ENCODE results near the gene SPSB2. TPM values are rescaled to one million over a fixed set of nuclear protein-coding genes. Genes with fewer than 3 reads are reported as not detected.

SPSB2 gene
- polyA plus RNA-seq, 1 of the 3 experiments (the other 2 are of a cell fraction): 16.9 TPM

DNA sequence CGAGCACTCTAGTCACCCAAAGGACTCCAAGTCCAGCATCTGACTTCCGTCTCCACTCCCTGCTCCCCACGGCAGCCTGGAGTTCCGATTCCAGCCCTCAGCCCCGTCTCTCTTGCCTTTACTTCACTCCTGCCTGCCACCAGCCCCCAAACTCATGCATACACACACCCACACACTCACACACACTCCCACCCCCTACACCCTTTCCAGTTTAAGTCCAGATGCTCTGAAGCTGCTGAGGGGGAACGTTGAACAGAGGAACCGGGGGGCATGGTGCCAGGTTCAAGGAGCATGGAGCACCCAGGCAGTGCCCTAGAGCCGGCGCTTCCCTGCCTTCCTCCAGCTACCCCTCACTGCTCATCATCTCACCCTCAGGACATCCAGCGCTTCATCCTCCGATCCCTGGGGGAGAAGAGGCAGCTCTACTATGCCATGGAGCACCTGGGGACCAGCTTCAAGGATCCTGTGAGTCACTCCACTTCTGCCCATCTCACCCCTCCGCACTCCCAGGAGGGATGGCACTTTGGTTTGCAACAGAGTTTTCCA is 41.6 kb downstream of the SPSB2 start:
- Histone ChIP-seq H3K79me2 (ENCODE audit: insufficient read depth) (peaks cover 31% of the 10 kb centered on the region), H4K20me1 (ENCODE audit: insufficient read depth) (0 out of 2 replicates have a peak, but pooled peaks cover 11% of the 10 kb centered on the region), H2AFZ (ENCODE audit: low read depth) (no peak overlapping the region), H3K36me3 (replicated peaks in 1 of 2; ENCODE audit: control insufficient read depth in 1 of 2, insufficient read depth in 2 of 2, low read length in 1 of 2) (peaks cover 32 to 40% of the 10 kb centered on the region in 2 experiments), H3F3A (replicated peaks; ENCODE audit: insufficient read depth) (peaks cover 4% of the 10 kb centered on the region), H3K9ac (no peak overlapping the region), H3K9me2 (no peaks in the 10 kb centered on the region), H3K4me1 (ENCODE audit: control insufficient read depth in 1 of 2, insufficient read depth in 2 of 2, low read depth in 1 of 2, low read length in 1 of 2) (peaks cover 5 to 23% of the 10 kb centered on the region in 2 experiments; a peak in 2 of 4 replicates), H3K27me3 (ENCODE audit: insufficient read depth) (no peaks in the 10 kb centered on the region), H3K27ac (ENCODE audit: low read depth in 2 of 2, low read length in 1 of 2) (no peak overlapping the region), H3K9me3 (no peaks in the 10 kb centered on the region), H3K4me3 (ENCODE audit: low read depth in 2 of 2, low read length in 1 of 2) (no peak overlapping the region), H3K4me2 (no peak overlapping the region)
- ChIA-PET CTCF (interaction anchor here (0.7 to 14.1 kb wide), 6 partner anchors 16 to 229 kb away, joined by 3 to 246 read pairs (median 3); partner anchors contain the start of genes CDCA3, GNB3, MLF2 and USP5), POLR2A (interaction anchor here (2.0 to 4.0 kb wide), 2 partner anchors 21 kb away, joined by 5 to 25 read pairs; partner anchors contain the start of genes CDCA3 and USP5)
- WGBS (ENCODE audit: low lambda C conversion rate): 96% methylated on average over 12 of the region's 12 CpGs
- TF ChIP-seq FOXM1 (IDR thresholded peaks at IDR 0.05; ENCODE audit: low read depth): no peak
- TF ChIP-seq, protein P1, sequence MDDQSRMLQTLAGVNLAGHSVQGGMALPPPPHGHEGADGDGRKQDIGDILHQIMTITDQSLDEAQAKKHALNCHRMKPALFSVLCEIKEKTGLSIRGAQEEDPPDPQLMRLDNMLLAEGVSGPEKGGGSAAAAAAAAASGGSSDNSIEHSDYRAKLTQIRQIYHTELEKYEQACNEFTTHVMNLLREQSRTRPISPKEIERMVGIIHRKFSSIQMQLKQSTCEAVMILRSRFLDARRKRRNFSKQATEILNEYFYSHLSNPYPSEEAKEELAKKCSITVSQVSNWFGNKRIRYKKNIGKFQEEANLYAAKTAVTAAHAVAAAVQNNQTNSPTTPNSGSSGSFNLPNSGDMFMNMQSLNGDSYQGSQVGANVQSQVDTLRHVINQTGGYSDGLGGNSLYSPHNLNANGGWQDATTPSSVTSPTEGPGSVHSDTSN (IDR thresholded peaks at IDR 0.05): no peak
- DNase-seq: no peak

GRCh38 chr12:6830999-6831398 is 42.1 kb downstream of the SPSB2 start:
- Histone ChIP-seq H3K4me3 (ENCODE audit: low read depth in 2 of 2, low read length in 1 of 2) (no peak overlapping the region), H3K9me3 (no peaks in the 10 kb centered on the region), H3K4me1 (ENCODE audit: control insufficient read depth in 1 of 2, insufficient read depth in 2 of 2, low read depth in 1 of 2, low read length in 1 of 2) (peaks cover 5 to 23% of the 10 kb centered on the region in 2 experiments; a peak in 2 of 4 replicates), H3K4me2 (no peak overlapping the region), H3K79me2 (ENCODE audit: insufficient read depth) (peaks cover 31% of the 10 kb centered on the region), H2AFZ (ENCODE audit: low read depth) (no peak overlapping the region), H4K20me1 (ENCODE audit: insufficient read depth) (0 out of 2 replicates have a peak, but pooled peaks cover 8% of the 10 kb centered on the region), H3K9me2 (no peaks in the 10 kb centered on the region), H3K27ac (ENCODE audit: low read depth in 2 of 2, low read length in 1 of 2) (no peak overlapping the region), H3K36me3 (replicated peaks in 1 of 2; ENCODE audit: control insufficient read depth in 1 of 2, insufficient read depth in 2 of 2, low read length in 1 of 2) (peaks cover 28 to 38% of the 10 kb centered on the region in 2 experiments), H3F3A (replicated peaks; ENCODE audit: insufficient read depth) (peaks cover 5% of the 10 kb centered on the region), H3K27me3 (ENCODE audit: insufficient read depth) (no peaks in the 10 kb centered on the region), H3K9ac (no peak overlapping the region)
- ChIA-PET CTCF (interaction anchor here (0.9 to 14.1 kb wide), 6 partner anchors 17 to 77 kb away, joined by 3 to 246 read pairs (median 46); partner anchors contain the start of genes CDCA3, GNB3, MLF2 and PTMS), POLR2A (interaction anchor here (4.0 kb wide), 1 partner anchor 21 kb away, joined by 25 read pairs; the partner anchor contains the start of genes CDCA3 and USP5)
- DNase-seq: no peak
- TF ChIP-seq ELF1 (IDR thresholded peaks at IDR 0.05) (no peak), YY1 (IDR thresholded peaks at IDR 0.05; ENCODE audit: low read depth) (no peak), USF1 (IDR thresholded peaks at IDR 0.05; ENCODE audit: borderline replicate concordance, low read depth) (no peak)
- 100% methylated on average over 2 of the region's 6 CpGs for WGBS (ENCODE audit: low lambda C conversion rate)

DNA sequence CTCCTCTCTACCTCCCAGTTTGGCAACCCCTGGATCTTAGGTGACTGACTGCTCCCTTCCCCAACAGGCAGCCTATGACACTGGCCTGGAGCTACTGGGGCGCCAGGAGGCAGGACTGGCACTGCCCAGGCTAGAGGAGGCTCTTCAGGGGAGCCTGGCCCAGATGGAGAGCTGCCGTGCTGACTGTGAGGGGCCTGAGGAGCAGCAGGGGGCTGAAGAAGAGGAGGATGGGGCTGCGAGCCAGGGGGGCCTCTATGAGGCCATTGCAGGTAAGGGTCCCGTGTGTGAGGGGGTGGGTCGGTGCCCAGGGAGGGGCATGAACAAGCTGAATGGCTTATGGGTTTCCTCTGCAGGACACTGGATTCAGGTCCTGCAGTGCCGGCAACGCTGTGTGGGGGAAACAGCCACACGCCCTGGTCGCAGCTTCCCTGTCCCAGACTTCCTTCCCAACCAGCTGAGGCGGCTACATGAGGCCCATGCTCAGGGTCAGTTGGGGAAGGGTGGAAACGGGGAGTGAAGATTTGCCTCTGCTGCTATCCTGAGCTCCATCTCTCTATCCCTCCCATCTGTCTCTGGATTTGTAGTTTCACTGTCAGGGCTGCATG is 42.7 kb downstream of the SPSB2 start:
- CTCF ChIA-PET: interaction anchor here (0.6 to 14.1 kb wide), 10 partner anchors 14 to 106 kb away, joined by 3 to 246 read pairs (median 4); partner anchors contain the start of genes CDCA3, COPS7A, GNB3 and MLF2
- TF ChIP-seq YY1 (IDR thresholded peaks at IDR 0.05; ENCODE audit: low read depth) (no peak), NFIC (IDR thresholded peaks at IDR 0.05; ENCODE audit: borderline replicate concordance) (no peak), TEAD4 (IDR thresholded peaks at IDR 0.05; ENCODE audit: borderline replicate concordance, insufficient read depth) (no peak), NRF1 (IDR thresholded peaks at IDR 0.05; ENCODE audit: low read depth, low read length) (no peak), TCF12 (IDR thresholded peaks at IDR 0.05) (no peak)
- TF ChIP-seq, protein P2, sequence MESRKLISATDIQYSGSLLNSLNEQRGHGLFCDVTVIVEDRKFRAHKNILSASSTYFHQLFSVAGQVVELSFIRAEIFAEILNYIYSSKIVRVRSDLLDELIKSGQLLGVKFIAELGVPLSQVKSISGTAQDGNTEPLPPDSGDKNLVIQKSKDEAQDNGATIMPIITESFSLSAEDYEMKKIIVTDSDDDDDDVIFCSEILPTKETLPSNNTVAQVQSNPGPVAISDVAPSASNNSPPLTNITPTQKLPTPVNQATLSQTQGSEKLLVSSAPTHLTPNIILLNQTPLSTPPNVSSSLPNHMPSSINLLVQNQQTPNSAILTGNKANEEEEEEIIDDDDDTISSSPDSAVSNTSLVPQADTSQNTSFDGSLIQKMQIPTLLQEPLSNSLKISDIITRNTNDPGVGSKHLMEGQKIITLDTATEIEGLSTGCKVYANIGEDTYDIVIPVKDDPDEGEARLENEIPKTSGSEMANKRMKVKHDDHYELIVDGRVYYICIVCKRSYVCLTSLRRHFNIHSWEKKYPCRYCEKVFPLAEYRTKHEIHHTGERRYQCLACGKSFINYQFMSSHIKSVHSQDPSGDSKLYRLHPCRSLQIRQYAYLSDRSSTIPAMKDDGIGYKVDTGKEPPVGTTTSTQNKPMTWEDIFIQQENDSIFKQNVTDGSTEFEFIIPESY (IDR thresholded peaks at IDR 0.05; ENCODE audit: borderline replicate concordance, low read depth): no peak
- TF ChIP-seq, protein P3, sequence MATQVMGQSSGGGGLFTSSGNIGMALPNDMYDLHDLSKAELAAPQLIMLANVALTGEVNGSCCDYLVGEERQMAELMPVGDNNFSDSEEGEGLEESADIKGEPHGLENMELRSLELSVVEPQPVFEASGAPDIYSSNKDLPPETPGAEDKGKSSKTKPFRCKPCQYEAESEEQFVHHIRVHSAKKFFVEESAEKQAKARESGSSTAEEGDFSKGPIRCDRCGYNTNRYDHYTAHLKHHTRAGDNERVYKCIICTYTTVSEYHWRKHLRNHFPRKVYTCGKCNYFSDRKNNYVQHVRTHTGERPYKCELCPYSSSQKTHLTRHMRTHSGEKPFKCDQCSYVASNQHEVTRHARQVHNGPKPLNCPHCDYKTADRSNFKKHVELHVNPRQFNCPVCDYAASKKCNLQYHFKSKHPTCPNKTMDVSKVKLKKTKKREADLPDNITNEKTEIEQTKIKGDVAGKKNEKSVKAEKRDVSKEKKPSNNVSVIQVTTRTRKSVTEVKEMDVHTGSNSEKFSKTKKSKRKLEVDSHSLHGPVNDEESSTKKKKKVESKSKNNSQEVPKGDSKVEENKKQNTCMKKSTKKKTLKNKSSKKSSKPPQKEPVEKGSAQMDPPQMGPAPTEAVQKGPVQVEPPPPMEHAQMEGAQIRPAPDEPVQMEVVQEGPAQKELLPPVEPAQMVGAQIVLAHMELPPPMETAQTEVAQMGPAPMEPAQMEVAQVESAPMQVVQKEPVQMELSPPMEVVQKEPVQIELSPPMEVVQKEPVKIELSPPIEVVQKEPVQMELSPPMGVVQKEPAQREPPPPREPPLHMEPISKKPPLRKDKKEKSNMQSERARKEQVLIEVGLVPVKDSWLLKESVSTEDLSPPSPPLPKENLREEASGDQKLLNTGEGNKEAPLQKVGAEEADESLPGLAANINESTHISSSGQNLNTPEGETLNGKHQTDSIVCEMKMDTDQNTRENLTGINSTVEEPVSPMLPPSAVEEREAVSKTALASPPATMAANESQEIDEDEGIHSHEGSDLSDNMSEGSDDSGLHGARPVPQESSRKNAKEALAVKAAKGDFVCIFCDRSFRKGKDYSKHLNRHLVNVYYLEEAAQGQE (IDR thresholded peaks at IDR 0.05; ENCODE audit: low read depth, low read length): no peak

More for the DNA sequence above, 42.7 kb downstream of the SPSB2 start:
- Histone ChIP-seq H3K79me2 (ENCODE audit: insufficient read depth) (peaks cover 31% of the 10 kb centered on the region), H3K4me3 (ENCODE audit: low read depth in 2 of 2, low read length in 1 of 2) (peak overlapping the region in 1 of 2 experiments; percentile 73; a peak in 2 of 4 replicates), H3K9me3 (no peaks in the 10 kb centered on the region), H3F3A (replicated peaks; ENCODE audit: insufficient read depth) (peaks cover 8% of the 10 kb centered on the region), H3K9ac (no peak overlapping the region), H3K4me1 (ENCODE audit: control insufficient read depth in 1 of 2, insufficient read depth in 2 of 2, low read depth in 1 of 2, low read length in 1 of 2) (peaks cover 10 to 28% of the 10 kb centered on the region in 2 experiments; a peak in 3 of 4 replicates), H3K27ac (ENCODE audit: low read depth in 2 of 2, low read length in 1 of 2) (peak overlapping the region in 1 of 2 experiments; percentile 93; a peak in 1 of 4 replicates), H3K9me2 (no peaks in the 10 kb centered on the region), H4K20me1 (ENCODE audit: insufficient read depth) (0 out of 2 replicates have a peak, but pooled peaks cover 6% of the 10 kb centered on the region), H3K4me2 (peak overlapping the region; percentile 94), H2AFZ (ENCODE audit: low read depth) (no peak overlapping the region), H3K27me3 (ENCODE audit: insufficient read depth) (no peaks in the 10 kb centered on the region), H3K36me3 (replicated peaks in 1 of 2; ENCODE audit: control insufficient read depth in 1 of 2, insufficient read depth in 2 of 2, low read length in 1 of 2) (peaks cover 26 to 38% of the 10 kb centered on the region in 2 experiments)
- POLR2A ChIA-PET: interaction anchor here (2.0 to 7.0 kb wide), 3 partner anchors 10 to 77 kb away, joined by 5 to 46 read pairs (median 25); partner anchors contain the start of genes CDCA3, MLF2 and USP5
- 90% methylated on average over 9 of the region's 11 CpGs for WGBS (ENCODE audit: low lambda C conversion rate)
- no peak for DNase-seq

Data from SK-N-SH (cell line).